Upper lobe of right lung (tissue), 1 donor: ENCODE data around the gene GJB6. TPM values are rescaled to one million over a fixed set of nuclear protein-coding genes. Genes with fewer than 3 reads are reported as not detected.

ENCODE experiments used
- ATAC-seq: fragments of 200-7000 bp; cut with Tn5 transposase; one replicate; pipeline ENCODE4 v1.9.1; 2020; ENCODE audit warnings: mild to moderate bottlenecking, moderate library complexity
- DNase-seq: peaks from one replicate; pipeline ENCODE4 v3.0.0-alpha.2; 2020
- H3K27ac ChIP-seq: fragments of 200-600 bp; one replicate; pipeline ENCODE4 v1.8.0; 2022
- H3K27me3 ChIP-seq: fragments of 200-600 bp; one replicate; pipeline ENCODE4 v1.8.0; 2022; ENCODE audit warnings: mild to moderate bottlenecking
- H3K36me3 ChIP-seq: fragments of 200-600 bp; one replicate; pipeline ENCODE4 v1.8.0; 2022
- H3K4me1 ChIP-seq: fragments of 200-600 bp; one replicate; pipeline ENCODE4 v1.8.0; 2022
- H3K4me3 ChIP-seq: fragments of 200-600 bp; one replicate; pipeline ENCODE4 v1.8.0; 2022; ENCODE audit warnings: mild to moderate bottlenecking
- H3K9me3 ChIP-seq: fragments of 200-600 bp; one replicate; pipeline ENCODE4 v1.8.0; 2022
- intact Hi-C: fragments of 100-400 bp; cut with DNase I; formaldehyde crosslinking; loops from one replicate; pipeline ENCODE4 v1.11.0; 2022
- total RNA-seq: library from RNA; stranded (reverse); fragmentation: NEBNext Ultra II Directional; extraction: Animal tissue kit (Norgen Biotek cat#: 25700); gene quantifications from one replicate; pipeline ENCODE4 v1.2.1, GENCODE V29; 2021
- TF ChIP-seq, protein P1 (sequence below): fragments of 200-600 bp; IDR thresholded peaks from one replicate; pipeline ENCODE4 v1.8.0; 2022; ENCODE audit warnings: antibody characterized with exemption
- donor health status: DM: no; HTN: yes; CAD: no; lungs with severe emphysema.

GJB6 gene
- total RNA-seq, 1 donor from 2014 or later = not detected

DNA sequence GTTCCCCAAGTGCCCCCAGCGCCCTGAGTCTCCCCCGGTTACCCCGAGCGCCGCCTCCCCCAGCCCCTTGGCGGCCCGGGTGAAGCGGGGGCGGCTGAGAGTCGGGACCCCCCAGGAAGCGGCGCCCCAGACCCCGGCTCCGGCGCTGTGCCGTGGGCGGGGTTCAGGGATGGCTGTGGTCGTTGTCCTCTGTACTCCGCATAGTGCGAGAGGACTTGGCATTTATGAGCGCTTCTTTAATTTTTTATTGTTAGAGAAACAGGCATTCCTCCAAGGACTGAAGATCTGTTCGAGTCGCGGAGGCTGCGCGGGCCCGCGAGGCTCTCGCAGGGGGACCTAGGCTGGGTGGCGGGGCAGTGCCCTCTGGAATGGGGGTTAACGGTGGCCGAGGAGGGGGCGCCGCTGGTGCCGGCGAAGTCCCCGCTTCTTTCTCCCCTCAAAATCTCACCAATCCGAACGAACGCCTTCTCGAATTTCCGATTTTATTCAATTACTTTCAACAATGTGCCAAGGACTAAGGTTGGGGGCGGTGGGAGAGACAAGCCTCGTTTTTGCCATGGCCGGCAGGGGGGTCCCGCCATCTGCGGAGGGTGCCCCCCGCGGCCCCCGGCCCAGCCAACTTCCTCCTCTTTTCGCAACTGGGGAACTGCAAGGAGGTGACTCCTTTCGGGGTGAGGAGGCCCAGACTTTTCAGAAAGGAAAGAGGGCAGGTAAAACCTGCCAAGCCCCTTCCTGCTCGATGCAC lies 38.8 kb downstream of the GJB6 start:
- no peaks in the 10 kb centered on the region for H3K36me3 ChIP-seq
- H3K27ac ChIP-seq = no peak overlapping the region
- peaks cover 29% of the 10 kb centered on the region for H3K4me1 ChIP-seq
- DNase-seq (no peak), ATAC-seq (peak; percentile 5)
- intact Hi-C loops = no loop called here
- peaks cover 60% of the 10 kb centered on the region for H3K27me3 ChIP-seq
- TF ChIP-seq, protein P1, sequence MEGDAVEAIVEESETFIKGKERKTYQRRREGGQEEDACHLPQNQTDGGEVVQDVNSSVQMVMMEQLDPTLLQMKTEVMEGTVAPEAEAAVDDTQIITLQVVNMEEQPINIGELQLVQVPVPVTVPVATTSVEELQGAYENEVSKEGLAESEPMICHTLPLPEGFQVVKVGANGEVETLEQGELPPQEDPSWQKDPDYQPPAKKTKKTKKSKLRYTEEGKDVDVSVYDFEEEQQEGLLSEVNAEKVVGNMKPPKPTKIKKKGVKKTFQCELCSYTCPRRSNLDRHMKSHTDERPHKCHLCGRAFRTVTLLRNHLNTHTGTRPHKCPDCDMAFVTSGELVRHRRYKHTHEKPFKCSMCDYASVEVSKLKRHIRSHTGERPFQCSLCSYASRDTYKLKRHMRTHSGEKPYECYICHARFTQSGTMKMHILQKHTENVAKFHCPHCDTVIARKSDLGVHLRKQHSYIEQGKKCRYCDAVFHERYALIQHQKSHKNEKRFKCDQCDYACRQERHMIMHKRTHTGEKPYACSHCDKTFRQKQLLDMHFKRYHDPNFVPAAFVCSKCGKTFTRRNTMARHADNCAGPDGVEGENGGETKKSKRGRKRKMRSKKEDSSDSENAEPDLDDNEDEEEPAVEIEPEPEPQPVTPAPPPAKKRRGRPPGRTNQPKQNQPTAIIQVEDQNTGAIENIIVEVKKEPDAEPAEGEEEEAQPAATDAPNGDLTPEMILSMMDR = no peak
- peak overlapping the region; percentile 54 for H3K4me3 ChIP-seq
- no peaks in the 10 kb centered on the region for H3K9me3 ChIP-seq

DNA sequence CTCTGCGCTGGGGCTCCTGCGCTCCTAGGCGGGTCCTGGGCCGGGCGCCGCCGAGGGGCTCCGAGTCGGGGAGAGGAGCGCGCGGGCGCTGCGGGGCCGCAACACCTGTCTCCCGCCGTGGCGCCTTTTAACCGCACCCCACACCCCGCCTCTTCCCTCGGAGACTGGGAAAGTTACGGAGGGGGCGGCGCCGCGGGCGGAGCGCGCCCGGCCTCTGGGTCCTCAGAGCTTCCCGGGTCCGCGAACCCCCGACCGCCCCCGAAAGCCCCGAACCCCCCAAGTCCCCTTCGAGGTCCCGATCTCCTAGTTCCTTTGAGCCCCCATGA lies 39.3 kb downstream of the GJB6 start, which contains the start of gene GJB2:
Gene GJB2 (minus strand): TSS at position 103 of the 326 bp plus-strand sequence. CDS start 3,357 bp downstream, outside the sequence.
- Histone ChIP-seq H3K9me3 (no peaks in the 10 kb centered on the region), H3K27ac (no peak within 1 kb of the TSS), H3K4me3 (peak within 1 kb of the TSS; percentile 54), H3K4me1 (peaks cover 29% of the 10 kb centered on the region), H3K27me3 (peaks cover 59% of the 10 kb centered on the region), H3K36me3 (no peaks in the 10 kb centered on the region)
- ATAC-seq (peak; percentile 41), DNase-seq (no peak)
- TF ChIP-seq, protein P1 = no peak
- intact Hi-C loops = no loop called here

DNA sequence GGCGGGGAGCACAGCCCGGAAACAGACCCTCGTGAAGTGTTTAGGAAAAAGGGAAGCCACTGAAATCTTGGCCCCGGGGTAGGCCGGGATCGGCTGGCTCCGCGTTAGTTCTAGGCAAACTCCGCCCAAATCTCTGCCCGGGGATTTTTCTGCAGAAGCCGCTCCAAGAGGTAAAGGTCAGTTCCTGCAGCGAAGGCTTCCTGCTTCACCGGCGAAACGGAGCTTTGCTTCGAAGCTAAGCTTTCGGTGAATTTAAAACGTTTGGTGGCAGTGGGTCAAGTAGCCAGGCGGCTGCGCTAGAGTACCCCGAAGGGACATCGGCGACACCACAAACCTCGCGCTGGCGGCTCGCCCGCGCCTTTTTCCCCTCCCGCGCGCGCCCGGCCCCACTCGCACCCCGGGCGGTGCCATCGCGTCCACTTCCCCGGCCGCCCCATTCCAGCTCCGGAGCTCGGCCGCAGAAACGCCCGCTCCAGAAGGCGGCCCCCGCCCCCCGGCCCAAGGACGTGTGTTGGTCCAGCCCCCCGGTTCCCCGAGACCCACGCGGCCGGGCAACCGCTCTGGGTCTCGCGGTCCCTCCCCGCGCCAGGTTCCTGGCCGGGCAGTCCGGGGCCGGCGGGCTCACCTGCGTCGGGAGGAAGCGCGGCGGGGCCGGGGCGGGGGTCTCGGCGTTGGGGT lies 39.8 kb downstream of the GJB6 start:
- ATAC-seq (peak; percentile 29), DNase-seq (no peak)
- H3K27ac ChIP-seq = no peak overlapping the region
- intact Hi-C loops = no loop called here
- no peaks in the 10 kb centered on the region for H3K36me3 ChIP-seq
- H3K4me3 ChIP-seq = peak overlapping the region; percentile 54
- TF ChIP-seq, protein P1 = no peak
- H3K27me3 ChIP-seq = peaks cover 56% of the 10 kb centered on the region
- H3K9me3 ChIP-seq = no peaks in the 10 kb centered on the region
- peaks cover 29% of the 10 kb centered on the region for H3K4me1 ChIP-seq

DNA sequence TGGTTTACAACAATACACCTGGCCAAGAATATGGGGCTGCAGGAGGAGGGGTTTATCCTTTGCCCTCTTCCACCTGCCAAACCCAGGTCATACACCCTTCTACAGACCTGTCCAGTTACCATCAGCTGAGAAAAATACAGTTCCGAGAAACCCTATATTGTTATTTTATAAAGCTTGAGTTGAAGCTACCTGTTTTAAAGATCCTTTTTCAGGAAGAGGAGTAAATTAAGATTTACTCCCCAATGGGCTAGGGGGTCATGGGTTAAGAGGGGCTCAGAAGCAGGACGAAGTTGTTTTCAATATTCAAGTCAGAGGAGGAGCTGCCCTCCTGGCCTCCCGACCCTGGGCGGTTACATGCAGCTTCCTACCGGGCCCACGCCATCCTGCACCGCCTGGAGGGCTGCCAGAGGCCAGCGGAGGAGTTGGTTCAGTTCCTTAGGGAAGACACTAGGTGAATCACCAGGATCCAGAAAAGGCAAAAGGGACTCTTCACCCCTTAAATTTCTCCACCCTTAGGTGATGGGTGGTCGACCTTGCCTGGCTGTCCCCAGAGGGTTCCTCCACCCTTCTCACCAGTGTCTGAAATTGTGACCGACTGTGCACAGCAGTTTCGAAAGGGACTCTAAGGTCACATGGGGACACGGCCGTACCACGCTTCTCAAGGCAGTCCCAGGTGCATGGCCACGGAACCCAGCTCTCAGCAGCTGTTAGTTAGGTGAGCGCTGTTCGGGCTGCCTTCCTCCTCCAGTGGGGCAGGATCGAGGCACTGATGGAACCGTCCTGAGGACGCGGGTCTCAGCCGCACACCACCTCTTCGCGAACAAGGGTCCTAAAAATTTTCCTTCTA lies 40.6 kb downstream of the GJB6 start:
- Histone ChIP-seq H3K36me3 (no peaks in the 10 kb centered on the region), H3K4me3 (peak overlapping the region; percentile 54), H3K27me3 (peaks cover 50% of the 10 kb centered on the region), H3K27ac (no peak overlapping the region), H3K9me3 (no peaks in the 10 kb centered on the region), H3K4me1 (peaks cover 25% of the 10 kb centered on the region)
- intact Hi-C loops = no loop called here
- ATAC-seq (peak; percentile 45), DNase-seq (peak; percentile 75)
- TF ChIP-seq, protein P1 = no peak

DNA sequence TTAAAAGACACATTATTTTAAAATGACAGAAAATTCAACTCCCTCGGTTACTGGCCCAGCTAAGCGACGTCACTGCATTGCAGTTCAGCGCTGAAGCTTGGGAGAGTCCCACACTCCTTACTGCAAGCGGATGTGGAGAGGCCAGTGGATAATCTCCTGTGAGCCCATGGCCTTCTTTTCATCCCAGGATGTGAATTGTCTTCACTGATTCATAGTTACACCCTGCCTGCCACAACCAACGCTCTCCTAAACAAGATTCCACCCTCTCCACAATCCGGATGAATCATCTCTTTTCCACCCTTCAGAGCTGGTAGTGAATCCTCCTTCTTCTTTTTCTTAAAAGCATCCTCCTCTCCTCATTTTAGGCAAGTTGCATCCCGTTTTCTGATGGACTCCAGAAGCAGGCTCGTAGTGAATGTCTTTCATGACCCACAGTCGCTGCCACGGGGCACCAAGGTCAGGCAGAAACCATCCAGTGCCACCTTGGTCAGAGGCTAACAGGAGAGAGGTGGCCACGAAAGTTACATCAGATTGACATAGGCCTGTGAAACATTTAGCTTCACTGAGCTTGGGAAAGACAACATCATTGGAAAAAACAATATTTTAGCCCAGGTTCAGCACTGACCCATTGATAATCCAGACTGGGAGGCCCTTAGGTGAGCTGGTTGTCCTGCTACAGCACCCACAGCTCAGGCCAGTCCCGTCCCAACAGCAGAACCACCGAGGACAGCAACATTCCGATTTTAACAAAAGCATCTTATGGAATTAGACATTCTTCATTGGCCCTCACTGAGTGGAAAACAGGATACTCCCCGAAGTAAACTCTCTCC lies 41.4 kb downstream of the GJB6 start:
- intact Hi-C loops = no loop called here
- peaks cover 43% of the 10 kb centered on the region for H3K27me3 ChIP-seq
- H3K4me3 ChIP-seq = no peak overlapping the region
- no peaks in the 10 kb centered on the region for H3K9me3 ChIP-seq
- no peak overlapping the region for H3K27ac ChIP-seq
- ATAC-seq = no peak
- DNase-seq = no peak
- H3K4me1 ChIP-seq = peaks cover 25% of the 10 kb centered on the region
- H3K36me3 ChIP-seq = no peaks in the 10 kb centered on the region
- TF ChIP-seq, protein P1 = no peak
